GM19463 (cell line): ENCODE data around the gene ALS2CL.

Experiments
- ATAC-seq: cut with Tn5 transposase; IDR thresholded peaks from one replicate; pipeline ENCODE4 v1.9.1; 2021; ENCODE audit warnings: mild to moderate bottlenecking, moderate library complexity; ENCODE audit not compliant: unreplicated experiment

Gene ALS2CL

GRCh38 chr3:46643701-46644100, 49.8 kb downstream of the ALS2CL start:
- ATAC-seq = no peak

- no peak for ATAC-seq
These were observed 50.5 kb downstream of the ALS2CL start for GRCh38 chr3:46642971-46643370.

GRCh38 chr3:46640927-46641326, 52.6 kb downstream of the ALS2CL start:
- ATAC-seq = no peak

GRCh38 chr3:46639221-46639620, 54.3 kb downstream of the ALS2CL start:
- no peak for ATAC-seq

- no peak for ATAC-seq
These were observed 58.6 kb downstream of the ALS2CL start for GRCh38 chr3:46634856-46635255.

GRCh38 chr3:46632792-46633191, 60.7 kb downstream of the ALS2CL start:
- ATAC-seq = no peak

GRCh38 chr3:46629551-46630517, 63.6 kb downstream of the ALS2CL start:
- peak; percentile 74 for ATAC-seq

- no peak for ATAC-seq
These were observed 64.5 kb downstream of the ALS2CL start for GRCh38 chr3:46628901-46629369.

GRCh38 chr3:46627078-46627477, 66.4 kb downstream of the ALS2CL start:
- ATAC-seq = no peak

GRCh38 chr3:46626039-46626438, 67.4 kb downstream of the ALS2CL start:
- ATAC-seq = no peak

GRCh38 chr3:46624975-46625490, 68.4 kb downstream of the ALS2CL start:
- no peak for ATAC-seq

GRCh38 chr3:46624533-46624932, 68.9 kb downstream of the ALS2CL start:
- no peak for ATAC-seq

GRCh38 chr3:46619845-46620778, 73.4 kb downstream of the ALS2CL start:
- no peak for ATAC-seq
